Trophoblast cell (in vitro differentiated cells and primary cell): ENCODE measurements around the gene KCNA2.

Experiments
- DNase-seq, 2 donors: peaks; one replicate each; pipeline ENCODE4 v3.0.0-alpha.2; 2016
- H2AFZ ChIP-seq: 2 replicates; pipeline ENCODE4 v1.6.1; 2013; ENCODE audit warnings: low read length, moderate library complexity, mild to moderate bottlenecking; ENCODE audit not compliant: insufficient read depth, poor library complexity
- H2AK5ac ChIP-seq: 2 replicates; pipeline ENCODE4 v1.6.1; 2013; ENCODE audit warnings: mild to moderate bottlenecking, low read length
- H2BK120ac ChIP-seq: 2 replicates; pipeline ENCODE4 v1.6.1; 2013; ENCODE audit warnings: low read length, mild to moderate bottlenecking, moderate library complexity; ENCODE audit not compliant: insufficient read depth, poor library complexity
- H2BK12ac ChIP-seq: 2 replicates; pipeline ENCODE4 v1.6.1; 2013; ENCODE audit warnings: mild to moderate bottlenecking, low read length, moderate library complexity
- H2BK5ac ChIP-seq: 2 replicates; pipeline ENCODE4 v1.6.1; 2013; ENCODE audit warnings: low read length, low read depth, moderate library complexity, mild to moderate bottlenecking; ENCODE audit not compliant: poor library complexity
- H3K14ac ChIP-seq: 2 replicates; pipeline ENCODE4 v1.6.1; 2013; ENCODE audit warnings: mild to moderate bottlenecking, low read length
- H3K18ac ChIP-seq: 2 replicates; pipeline ENCODE4 v1.6.1; 2013; ENCODE audit warnings: mild to moderate bottlenecking, low read length
- H3K23ac ChIP-seq: 2 replicates; pipeline ENCODE4 v1.6.1; 2013; ENCODE audit warnings: low read length
- H3K27ac ChIP-seq: 2 replicates; pipeline ENCODE4 v1.5.1; 2013; ENCODE audit warnings: low read depth, mild to moderate bottlenecking, inconsistent platforms, low read length, moderate library complexity
- H3K27me3 ChIP-seq: 2 replicates; pipeline ENCODE4 v1.6.1; 2013; ENCODE audit warnings: inconsistent platforms, mild to moderate bottlenecking, low read length, moderate library complexity; ENCODE audit not compliant: insufficient read depth
- H3K36me3 ChIP-seq, 2 experiments: 1 replicate in 1 of 2; 2 replicates in 1 of 2; pipeline ENCODE4 v1.6.1; 2013; ENCODE audit warnings: low read length in 2 of 2, mild to moderate bottlenecking in 2 of 2, moderate library complexity in 1 of 2; ENCODE audit not compliant: insufficient read depth in 2 of 2, control insufficient read depth in 1 of 2
- H3K4ac ChIP-seq: 2 replicates; pipeline ENCODE4 v1.6.1; 2013; ENCODE audit warnings: low read depth, mild to moderate bottlenecking, low read length, moderate library complexity
- H3K4me1 ChIP-seq, 2 experiments: 1 replicate in 1 of 2; 2 replicates in 1 of 2; pipeline ENCODE4 v1.6.1; 2013; ENCODE audit warnings: low read length in 2 of 2, mild to moderate bottlenecking in 2 of 2, moderate library complexity in 1 of 2; ENCODE audit not compliant: insufficient read depth in 2 of 2, control insufficient read depth in 1 of 2
- H3K4me2 ChIP-seq: 2 replicates; pipeline ENCODE4 v1.6.1; 2013; ENCODE audit warnings: inconsistent platforms, mild to moderate bottlenecking, low read length, moderate library complexity
- H3K4me3 ChIP-seq: 2 replicates; pipeline ENCODE4 v1.5.1; 2013; ENCODE audit warnings: mild to moderate bottlenecking, low read depth, low read length, inconsistent platforms
- H3K79me1 ChIP-seq: one replicate; pipeline ENCODE4 v1.6.1; 2013; ENCODE audit warnings: low read length
- H3K79me2 ChIP-seq: 2 replicates; pipeline ENCODE4 v1.6.1; 2013; ENCODE audit warnings: low read length, mild to moderate bottlenecking; ENCODE audit not compliant: control insufficient read depth, insufficient read depth, poor library complexity
- H3K9ac ChIP-seq: 2 replicates; pipeline ENCODE4 v1.6.1; 2013; ENCODE audit warnings: mild to moderate bottlenecking, low read length
- H3K9me3 ChIP-seq: 2 replicates; pipeline ENCODE4 v1.6.1; 2013; ENCODE audit warnings: low read depth, mild to moderate bottlenecking, control low read depth, inconsistent platforms, low read length; ENCODE audit not compliant: insufficient read depth
- H4K12ac ChIP-seq: 2 replicates; pipeline ENCODE4 v1.6.1; 2013; ENCODE audit warnings: low read depth, mild to moderate bottlenecking, low read length, moderate library complexity
- H4K8ac ChIP-seq: 2 replicates; pipeline ENCODE4 v1.6.1; 2013; ENCODE audit warnings: low read depth, mild to moderate bottlenecking, low read length, moderate library complexity
- H4K91ac ChIP-seq: one replicate; pipeline ENCODE4 v1.6.1; 2013; ENCODE audit warnings: low read depth, mild to moderate bottlenecking, low read length, moderate library complexity
- WGBS: extraction: QIAGEN DNeasy Blood & Tissue Kit; methylation state at CpG from one replicate; pipeline ENCODE4 v1.1.7; 2013; ENCODE audit warnings: missing lambda C conversion rate; ENCODE audit not compliant: insufficient read length, insufficient coverage; ENCODE audit errors: extremely low coverage; 5-methylcytosine and 5-hydroxymethylcytosine counted together

The KCNA2 gene

DNA sequence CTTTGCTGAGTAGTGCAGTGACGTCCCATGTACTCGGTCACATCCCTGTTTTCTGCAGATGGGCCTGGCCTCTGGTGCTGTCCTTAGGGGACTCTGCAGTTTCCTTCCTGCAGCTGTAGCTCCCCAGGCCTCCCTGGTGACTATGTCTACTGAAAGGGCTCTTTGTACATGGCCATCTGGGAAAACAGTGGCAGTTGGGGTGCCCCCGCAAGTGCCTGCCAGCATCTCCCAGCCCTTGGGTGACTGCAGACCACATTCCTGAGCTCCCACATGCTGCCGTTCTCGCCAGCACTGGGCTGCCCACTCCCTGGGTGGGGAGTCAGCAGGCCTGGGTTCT lies 49.7 kb downstream of the KCNA2 start:
- Histone ChIP-seq H3K4me3 (no peak overlapping the region), H3K27ac (no peak overlapping the region), H3K79me1 (no peaks in the 10 kb centered on the region), H3K4me2 (no peak overlapping the region), H3K27me3 (peaks cover 11% of the 10 kb centered on the region), H3K79me2 (no peaks in the 10 kb centered on the region), H2BK5ac (no peak overlapping the region), H3K36me3 (no peaks in the 10 kb centered on the region), H3K18ac (no peak overlapping the region), H3K23ac (no peak overlapping the region), H2BK12ac (no peak overlapping the region), H3K4ac (no peak overlapping the region), H3K9ac (no peak overlapping the region), H4K12ac (no peak overlapping the region), H3K4me1 (peaks cover 0 to 4% of the 10 kb centered on the region in 2 experiments), H4K8ac (no peak overlapping the region), H3K14ac (no peak overlapping the region), H4K91ac (no peak overlapping the region), H2BK120ac (no peak overlapping the region), H2AFZ (no peak overlapping the region), H3K9me3 (peaks cover 5% of the 10 kb centered on the region), H2AK5ac (no peak overlapping the region)
- DNase-seq, result no peak
- WGBS, result no CpG with 5 or more reads among the region's 5 CpGs

DNA sequence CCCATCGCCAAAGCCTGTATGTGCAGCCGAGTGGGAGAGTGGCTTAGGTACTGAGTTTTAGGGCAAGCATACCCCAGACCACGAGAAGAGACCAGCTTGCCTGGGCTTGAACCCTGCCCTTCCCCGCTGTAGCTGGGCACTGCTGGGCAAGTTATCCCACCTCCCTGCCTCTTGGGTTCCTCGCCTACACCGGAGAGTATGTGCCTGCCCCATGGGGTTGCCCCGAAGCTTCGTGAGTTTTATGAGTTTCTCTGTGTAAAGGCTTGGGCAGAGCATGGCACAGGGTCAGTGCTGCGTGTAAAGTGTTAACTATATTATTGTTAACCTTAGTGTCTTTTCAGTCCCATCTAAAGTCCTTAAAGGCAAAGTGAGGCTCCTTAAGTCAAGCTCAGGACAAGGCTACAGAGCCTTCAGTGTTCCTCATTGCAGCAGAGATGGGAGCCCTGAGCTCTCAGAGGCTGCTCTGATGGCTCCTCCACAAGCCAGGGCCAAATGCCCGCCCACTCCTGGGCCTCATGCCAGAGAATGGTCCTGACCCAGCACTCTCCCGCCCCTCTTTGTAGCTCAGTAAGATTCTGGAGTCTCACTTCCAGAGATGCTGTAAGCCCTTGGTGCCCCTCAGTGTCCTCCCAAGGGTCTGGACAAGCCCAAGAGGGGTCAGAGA lies 50.2 kb downstream of the KCNA2 start:
- Histone ChIP-seq H3K4me3 (no peak overlapping the region), H3K9me3 (peaks cover 5% of the 10 kb centered on the region), H3K4me1 (peaks cover 0 to 4% of the 10 kb centered on the region in 2 experiments), H2BK12ac (no peak overlapping the region), H3K79me1 (no peaks in the 10 kb centered on the region), H3K9ac (peak overlapping the region; percentile 16), H4K8ac (no peak overlapping the region), H3K79me2 (no peaks in the 10 kb centered on the region), H3K36me3 (no peaks in the 10 kb centered on the region), H3K14ac (no peak overlapping the region), H2AFZ (peak overlapping the region; percentile 83), H4K91ac (no peak overlapping the region), H4K12ac (no peak overlapping the region), H3K4me2 (peak overlapping the region; percentile 81), H2BK120ac (no peak overlapping the region), H3K27me3 (peaks cover 11% of the 10 kb centered on the region), H3K4ac (no peak overlapping the region), H2AK5ac (no peak overlapping the region), H2BK5ac (no peak overlapping the region), H3K23ac (no peak overlapping the region), H3K18ac (no peak overlapping the region), H3K27ac (no peak overlapping the region)
- WGBS, result no CpG with 5 or more reads among the region's 11 CpGs
- no peak for DNase-seq

DNA sequence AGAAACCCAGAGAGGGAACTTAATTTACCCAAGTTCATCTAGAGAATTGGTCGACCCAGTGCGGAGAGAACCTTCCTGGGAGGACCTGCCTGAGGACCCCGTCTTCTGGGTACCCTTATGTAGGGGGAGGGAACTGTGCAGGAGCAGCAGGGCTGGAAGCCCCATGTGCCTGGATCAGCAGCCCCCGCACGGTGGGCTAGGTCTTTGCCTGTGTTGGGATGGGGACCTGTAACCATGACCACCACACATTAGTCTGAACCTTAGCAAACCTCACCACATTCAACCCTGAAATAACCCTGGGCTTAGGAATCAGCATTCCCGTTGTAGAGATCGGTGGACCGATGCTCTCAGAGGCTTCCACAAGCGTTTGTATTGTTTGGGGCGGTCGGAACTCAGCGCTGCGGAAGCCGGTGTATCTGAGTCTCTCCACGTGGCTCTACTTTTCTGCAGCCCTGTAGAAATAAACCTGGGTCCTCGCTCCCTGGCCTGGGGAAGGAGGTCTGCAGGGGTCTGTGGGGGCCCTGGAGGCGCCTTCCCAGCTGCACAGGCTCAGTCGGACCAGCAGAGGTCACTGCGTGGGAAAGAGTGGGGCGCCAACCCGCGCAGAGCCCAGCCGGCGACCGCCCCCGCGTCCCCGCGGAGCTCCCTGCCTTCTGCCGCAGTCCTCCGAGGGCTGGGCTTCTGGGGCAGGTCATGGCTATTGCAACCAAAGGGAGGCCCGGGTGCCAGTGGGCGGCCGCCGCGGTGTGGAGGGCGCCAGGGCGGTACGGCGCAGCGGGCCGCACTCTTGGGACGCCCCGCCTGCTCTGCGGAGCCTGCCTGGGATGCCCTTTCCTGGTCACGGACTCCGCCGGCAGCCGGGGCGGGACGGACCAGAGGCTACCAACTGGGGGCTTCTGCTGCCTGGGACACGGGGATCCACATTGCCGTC lies 51.0 kb downstream of the KCNA2 start:
- Histone ChIP-seq H2AK5ac (no peak overlapping the region), H2BK5ac (no peak overlapping the region), H3K79me2 (no peaks in the 10 kb centered on the region), H3K18ac (no peak overlapping the region), H2BK12ac (no peak overlapping the region), H2AFZ (peak overlapping the region; percentile 83), H4K8ac (no peak overlapping the region), H3K4me3 (peak overlapping the region; percentile 31), H3K9ac (peak overlapping the region; percentile 16), H3K27me3 (peaks cover 11% of the 10 kb centered on the region), H3K27ac (no peak overlapping the region), H3K23ac (no peak overlapping the region), H3K4me1 (peaks cover 0 to 4% of the 10 kb centered on the region in 2 experiments), H3K9me3 (peaks cover 5% of the 10 kb centered on the region), H4K12ac (no peak overlapping the region), H2BK120ac (no peak overlapping the region), H3K36me3 (no peaks in the 10 kb centered on the region), H4K91ac (no peak overlapping the region), H3K4ac (no peak overlapping the region), H3K4me2 (peak overlapping the region; percentile 81), H3K79me1 (no peaks in the 10 kb centered on the region), H3K14ac (no peak overlapping the region)
- peak in 1 of 2 donors; percentile 25 for DNase-seq
- whole genome bisulfite sequencing, result no CpG with 5 or more reads among the region's 53 CpGs

DNA sequence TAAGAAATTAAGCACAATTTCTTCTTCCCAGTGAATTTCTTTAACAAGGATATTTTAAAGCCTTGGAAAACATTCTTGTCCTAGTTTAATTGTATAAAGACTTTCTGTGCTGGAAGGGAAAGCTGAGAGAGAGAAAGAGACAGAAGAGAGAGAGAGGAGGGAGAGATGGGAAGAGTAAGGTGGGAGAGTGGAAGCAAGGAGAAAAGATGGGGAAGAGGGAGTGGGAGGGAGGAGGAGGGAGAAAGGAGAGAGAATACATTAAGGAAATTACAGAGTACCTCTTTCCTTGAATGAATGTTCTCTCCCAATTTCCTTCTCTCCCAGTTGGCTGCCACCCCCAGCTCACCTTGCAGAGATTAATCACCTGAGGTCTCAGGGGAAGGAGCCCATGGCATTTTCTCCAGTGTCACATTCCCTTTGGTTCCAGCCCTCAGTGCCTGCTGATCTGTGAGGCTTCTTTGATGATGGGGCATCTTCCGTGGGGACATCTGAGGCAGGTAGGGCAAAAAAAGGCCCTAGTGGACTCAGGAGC lies 54.8 kb downstream of the KCNA2 start:
- no peak overlapping the region for H4K12ac ChIP-seq
- no peak overlapping the region for H2BK5ac ChIP-seq
- WGBS, result no CpG with 5 or more reads among the region's 1 CpG
- H3K27me3 ChIP-seq, result peaks cover 11% of the 10 kb centered on the region
- DNase-seq, result no peak
- no peaks in the 10 kb centered on the region for H3K36me3 ChIP-seq
- no peaks in the 10 kb centered on the region for H3K79me2 ChIP-seq
- no peak overlapping the region for H3K18ac ChIP-seq
- no peak overlapping the region for H3K14ac ChIP-seq
- no peak overlapping the region for H2BK120ac ChIP-seq
- H3K4me1 ChIP-seq, result peaks cover 0 to 4% of the 10 kb centered on the region in 2 experiments
- no peaks in the 10 kb centered on the region for H3K9me3 ChIP-seq
- no peak overlapping the region for H2BK12ac ChIP-seq
- H2AFZ ChIP-seq, result no peak overlapping the region
- no peak overlapping the region for H4K91ac ChIP-seq
- no peak overlapping the region for H3K4me2 ChIP-seq
- H3K9ac ChIP-seq, result no peak overlapping the region
- no peak overlapping the region for H4K8ac ChIP-seq
- H3K27ac ChIP-seq, result no peak overlapping the region
- H3K23ac ChIP-seq, result no peak overlapping the region
- H2AK5ac ChIP-seq, result no peak overlapping the region
- H3K4me3 ChIP-seq, result no peak overlapping the region
- no peaks in the 10 kb centered on the region for H3K79me1 ChIP-seq
- H3K4ac ChIP-seq, result no peak overlapping the region
